NCI-H345 treated with DMSO at 0.1 percent for 48 hours (cell line): ENCODE measurements around the gene ELFN2.

Source experiments
- DNase-seq: peaks from one replicate; lab custom pipeline; 2025; ENCODE audit not compliant: unreplicated experiment; lab: John Stamatoyannopoulos, UW

Gene ELFN2

DNA sequence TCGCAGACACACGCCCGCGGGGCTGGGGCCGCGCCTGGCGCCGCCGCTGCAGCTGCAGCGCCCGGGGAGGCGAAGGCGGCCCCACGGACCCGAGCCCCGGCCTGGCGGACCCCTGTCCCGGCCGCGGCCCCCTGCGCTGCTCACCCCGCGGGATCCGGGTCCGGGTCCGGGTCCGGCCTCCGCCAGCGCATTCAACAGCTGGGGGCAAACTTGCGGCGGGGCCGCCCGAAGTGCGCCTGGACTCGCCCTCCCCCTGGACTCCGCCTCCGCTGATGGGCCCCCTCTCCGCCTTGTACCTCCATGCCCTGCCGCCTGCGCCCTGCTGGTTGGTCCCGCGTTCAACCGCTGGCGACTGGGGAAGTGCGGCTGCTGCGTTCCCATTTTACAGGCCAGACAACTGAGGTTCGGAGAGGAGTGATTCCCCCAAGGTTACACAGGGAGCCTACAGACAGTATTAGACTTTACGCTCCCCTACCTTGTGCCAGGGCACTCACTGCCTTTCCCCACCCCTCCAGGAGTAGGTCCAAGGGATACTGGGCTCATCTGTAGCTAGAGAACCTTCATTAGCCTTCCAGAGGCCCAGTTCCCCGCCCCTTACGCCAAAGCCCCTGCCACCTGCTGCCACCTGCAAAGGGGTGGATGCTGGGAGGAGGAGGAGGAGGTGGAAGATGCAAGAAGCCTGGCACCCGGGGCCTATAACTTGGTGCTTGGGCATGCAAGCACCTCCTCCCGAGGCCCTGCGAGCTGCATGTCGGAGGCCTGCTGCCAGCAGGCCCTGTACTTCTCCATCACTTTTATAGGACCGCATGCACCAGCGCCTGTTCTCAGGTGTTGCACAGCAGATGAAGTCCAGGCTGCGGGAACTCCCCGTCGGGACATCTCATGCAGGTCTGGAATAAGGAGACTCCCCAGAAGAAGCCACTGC, 694 bp upstream of the ELFN2 start:
- DNase-seq: no peak

DNA sequence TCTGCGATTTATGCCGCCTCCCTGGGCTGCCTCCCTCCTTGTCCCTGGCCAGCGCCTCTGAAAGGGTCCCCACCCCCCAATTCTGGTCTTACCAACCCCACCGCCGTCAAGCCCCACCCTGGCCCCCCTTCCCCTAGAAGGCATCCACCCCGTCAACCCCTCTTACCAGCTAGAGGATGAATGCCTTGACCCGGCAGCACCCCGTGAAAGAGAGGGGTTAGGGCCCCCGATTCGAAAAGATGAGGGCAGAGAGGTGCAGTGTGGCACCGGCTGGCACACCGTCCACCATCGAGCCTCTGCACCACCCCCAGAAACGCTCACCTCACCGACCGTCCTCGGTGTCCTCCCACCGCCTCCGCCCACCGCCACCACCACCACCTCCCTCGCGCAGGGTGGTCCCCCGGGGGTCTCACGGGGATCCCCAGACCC, 559 bp downstream of the ELFN2 start:
- DNase-seq: no peak

DNA sequence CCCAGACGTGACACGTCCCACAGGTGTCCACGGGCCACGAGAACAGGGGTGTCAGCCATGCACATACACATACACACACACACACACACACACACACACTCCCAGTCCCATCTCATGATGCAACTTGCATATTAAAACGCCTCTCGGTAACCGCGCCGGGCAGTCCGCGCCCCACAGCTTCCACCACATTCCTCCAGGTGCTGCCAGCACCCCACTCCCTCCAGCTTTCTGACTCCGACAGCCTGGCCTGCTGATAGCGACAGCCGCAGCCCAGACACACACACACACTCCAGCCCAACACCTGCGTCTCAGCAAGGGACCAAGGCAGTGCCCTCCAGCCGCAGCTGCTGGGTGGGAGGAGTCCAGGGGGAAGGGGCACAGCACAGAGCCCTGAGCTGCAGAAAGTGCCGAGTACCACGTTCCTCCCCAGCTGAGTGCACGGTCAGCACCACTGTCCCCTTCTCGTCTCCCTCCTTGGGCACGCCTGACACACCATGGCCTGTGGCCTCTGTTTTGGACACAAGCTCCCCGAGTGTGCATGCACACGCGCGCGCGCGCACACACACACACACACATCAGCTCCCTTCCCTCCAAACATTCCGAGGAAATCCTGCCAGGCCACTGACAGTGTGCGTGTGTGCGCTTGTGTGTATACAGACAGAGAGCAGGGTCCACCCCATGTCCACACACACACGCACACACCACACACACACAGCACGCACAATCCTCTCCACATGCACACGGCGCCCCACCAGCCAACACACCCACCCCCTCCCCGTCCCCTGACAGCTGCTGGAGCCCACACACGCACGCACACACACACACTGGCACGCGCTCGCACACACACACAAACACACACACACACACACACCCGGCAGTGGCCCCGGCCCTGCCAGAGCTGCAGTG, 1.2 kb downstream of the ELFN2 start:
- no peak for DNase-seq

GRCh38 chr22:37425369-37425768, 1.9 kb downstream of the ELFN2 start:
- DNase-seq: no peak

- no peak for DNase-seq
These were observed 4.0 kb downstream of the ELFN2 start for GRCh38 chr22:37423283-37423682.

DNA sequence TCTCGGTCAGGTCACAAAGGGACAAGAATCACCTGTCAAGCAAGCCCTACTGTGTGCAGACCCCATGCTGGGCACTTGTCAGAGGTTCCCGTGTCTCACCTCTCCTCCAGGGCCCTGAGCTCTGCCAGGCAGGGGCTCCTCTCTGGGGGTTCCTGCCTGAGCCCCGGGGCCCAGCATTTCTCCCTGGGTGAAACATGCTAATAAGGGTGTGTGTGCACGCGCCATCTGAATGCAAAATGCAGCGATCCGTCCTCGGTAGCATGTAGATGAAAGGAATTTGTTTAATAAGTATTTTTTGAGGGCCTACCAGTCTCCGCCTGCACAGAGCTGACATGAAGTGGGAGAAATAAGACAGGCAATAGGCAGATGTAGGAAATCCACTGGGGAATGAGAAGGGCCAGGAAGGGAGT, 5.8 kb downstream of the ELFN2 start:
- DNase-seq: no peak

GRCh38 chr22:37420686-37421467, 6.4 kb downstream of the ELFN2 start:
- DNase-seq: no peak

GRCh38 chr22:37419969-37420685, 7.2 kb downstream of the ELFN2 start:
- DNase-seq: no peak

DNA sequence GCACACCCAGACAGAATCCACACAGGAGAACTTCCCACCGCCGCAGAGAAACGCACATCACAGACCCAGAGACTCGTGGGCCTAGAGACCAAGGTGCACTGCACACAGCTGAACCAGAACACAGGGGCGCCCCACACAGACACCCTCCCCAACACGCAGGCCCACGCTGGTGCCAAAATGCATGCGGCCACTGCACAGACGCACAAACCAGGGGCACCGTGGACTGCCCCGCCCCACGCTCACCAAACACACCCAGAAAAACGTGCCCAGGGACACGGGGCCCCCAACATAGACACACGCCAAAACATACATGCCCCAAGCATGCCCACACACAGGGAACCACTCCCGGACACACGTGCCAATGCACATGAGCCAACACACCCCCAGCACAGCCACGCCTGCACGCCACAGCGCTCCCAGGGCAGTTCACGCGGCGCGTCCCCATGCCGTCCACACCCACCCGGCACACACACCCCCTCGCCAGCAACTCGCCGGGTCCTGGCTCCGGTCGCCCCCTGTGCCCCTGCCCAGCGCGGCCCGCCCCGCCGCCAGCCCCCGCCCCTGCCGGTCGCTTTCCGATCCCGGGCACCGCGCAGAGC, 7.8 kb downstream of the ELFN2 start:
- DNase-seq: no peak

DNA sequence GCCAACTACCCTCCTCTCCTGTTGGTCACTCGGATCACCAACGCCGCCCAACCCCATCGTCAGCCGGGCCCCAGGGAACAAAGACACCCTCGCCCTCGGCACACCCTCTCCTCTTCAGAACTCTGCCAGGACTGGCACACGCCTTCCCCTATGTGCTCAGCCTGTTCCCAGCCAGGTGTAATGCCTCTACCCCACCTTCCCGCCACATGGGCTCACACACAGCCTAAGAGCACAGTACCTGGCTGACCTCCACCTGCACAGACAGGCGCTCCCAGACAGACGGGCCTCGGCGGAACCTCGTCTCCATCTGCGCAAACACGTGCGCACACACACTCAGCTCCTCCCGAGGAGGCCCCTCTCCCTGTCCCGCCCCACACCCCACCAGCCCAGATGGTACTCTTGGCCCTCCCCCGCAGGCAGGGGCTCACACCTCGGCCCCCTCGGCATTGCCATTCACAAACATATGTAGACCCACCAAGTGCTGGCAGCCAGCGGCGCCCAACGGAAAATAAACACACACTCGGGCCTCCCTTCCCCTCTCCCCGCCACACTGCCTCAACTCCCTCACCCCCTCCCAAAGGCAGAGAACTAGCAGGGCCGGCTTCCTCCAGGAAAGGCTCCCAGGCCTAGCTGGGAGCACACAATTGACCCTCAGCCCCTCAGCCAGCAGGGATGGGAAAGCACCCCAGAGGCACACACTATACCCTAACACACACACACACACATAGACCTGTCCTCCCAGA, 8.5 kb downstream of the ELFN2 start:
- no peak for DNase-seq

- no peak for DNase-seq
These were observed 9.5 kb downstream of the ELFN2 start for GRCh38 chr22:37417677-37418348.

DNA sequence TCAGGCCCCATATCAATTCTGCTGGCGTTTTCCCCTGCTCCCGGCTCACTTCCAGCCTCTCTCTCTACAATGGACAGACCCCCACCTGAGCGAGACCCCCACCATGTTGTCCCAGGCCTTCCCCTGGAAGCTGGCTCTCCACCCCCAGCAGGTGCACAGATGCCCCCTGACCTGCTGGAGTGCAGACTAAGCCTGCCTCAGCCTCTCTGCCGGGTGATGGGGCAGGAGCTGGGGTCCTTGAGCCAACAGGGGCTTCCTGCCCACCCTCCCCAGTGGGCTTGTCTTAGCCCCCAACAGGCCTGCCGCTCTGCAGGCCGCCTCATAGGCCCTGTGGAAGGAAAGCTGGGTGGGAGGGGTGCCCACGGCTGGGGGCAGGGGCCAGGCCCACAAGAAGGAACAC, 10.0 kb downstream of the ELFN2 start:
- no peak for DNase-seq

DNA sequence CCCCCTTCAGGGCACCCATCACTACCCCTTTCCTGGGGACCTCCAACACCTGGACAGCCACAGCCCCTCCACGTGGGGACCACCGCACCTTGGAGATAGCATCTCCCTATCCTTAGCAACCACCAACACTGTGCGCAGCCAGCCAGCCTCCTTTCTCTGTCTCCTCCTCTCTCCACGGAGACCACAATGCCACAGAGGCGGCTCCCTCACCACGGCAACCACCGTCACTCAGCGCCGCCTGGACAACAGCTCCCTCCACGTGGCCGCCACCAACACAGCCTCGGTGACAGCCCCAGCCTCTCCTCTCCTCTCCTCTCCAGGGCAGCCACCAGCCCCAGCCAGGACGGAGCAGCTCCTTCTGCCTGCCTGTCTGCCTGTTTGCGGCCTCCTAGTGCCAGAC, 10.5 kb downstream of the ELFN2 start:
- no peak for DNase-seq

- no peak for DNase-seq
These were observed 10.9 kb downstream of the ELFN2 start for GRCh38 chr22:37416389-37416788.

GRCh38 chr22:37415210-37415609, 12.1 kb downstream of the ELFN2 start:
- no peak for DNase-seq

DNA sequence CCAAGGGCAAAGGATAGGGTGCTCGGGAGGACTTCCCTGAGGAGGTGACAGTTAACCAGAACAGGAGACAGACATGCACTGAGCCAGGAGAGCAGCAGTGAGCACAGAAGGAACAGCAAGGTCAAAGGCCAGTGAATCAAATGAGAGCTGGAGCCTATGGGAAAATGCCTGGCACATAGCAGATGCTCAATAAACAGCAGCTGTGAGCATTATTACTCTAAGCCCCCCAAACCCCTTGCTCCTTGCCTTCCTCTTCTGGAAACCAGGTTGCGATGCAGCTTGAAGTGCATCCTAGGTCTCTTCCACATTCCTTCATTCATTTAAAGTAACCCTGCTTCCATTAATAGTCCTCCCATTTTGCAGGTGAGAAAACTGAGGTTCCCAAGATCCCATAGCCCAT, 13.0 kb downstream of the ELFN2 start:
- no peak for DNase-seq

GRCh38 chr22:37413546-37413945, 13.7 kb downstream of the ELFN2 start:
- no peak for DNase-seq

DNA sequence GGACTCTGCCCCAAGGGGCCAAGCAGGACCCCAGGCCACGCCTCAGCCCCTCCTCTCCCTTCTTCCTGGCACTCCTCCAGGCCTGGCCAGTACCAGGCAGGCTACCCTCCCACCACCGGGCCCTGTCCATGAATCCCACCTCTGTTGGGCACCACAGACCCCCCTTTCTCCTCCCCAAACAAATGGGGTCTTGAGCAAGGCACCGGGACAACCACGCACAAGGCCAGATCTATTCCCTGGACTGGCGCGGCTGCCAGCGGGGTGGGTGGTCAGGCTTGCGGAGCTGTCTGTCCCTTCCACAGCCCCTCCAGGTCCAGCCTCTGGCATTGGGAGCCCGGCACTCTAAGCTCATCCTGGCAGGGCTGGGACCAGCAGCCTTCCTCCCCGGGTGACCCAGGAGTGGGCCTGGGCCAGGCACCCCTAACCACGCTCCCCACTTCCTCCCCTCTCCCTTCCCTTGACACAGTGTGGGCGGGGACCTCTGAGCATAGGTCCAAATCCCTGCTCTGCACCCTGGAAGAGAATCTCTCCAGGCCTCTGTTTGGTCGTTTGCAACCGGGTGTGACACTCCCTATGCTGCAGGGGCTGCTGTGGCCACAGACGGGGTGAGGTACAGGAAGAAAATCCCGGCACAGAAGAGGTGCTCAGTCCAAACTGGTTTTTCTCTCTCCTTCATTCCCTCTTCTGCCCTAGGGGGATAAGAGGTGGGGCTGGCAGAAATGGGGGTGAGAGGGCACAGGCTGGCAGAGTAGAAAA, 14.6 kb downstream of the ELFN2 start:
- DNase-seq: no peak
